Activated T-cell treated with anti-CD3 and anti-CD28 coated beads, Interleukin-2, amount 50 U/mL, for 72 hours (primary cell): ENCODE measurements around the gene SEM1. TPM values are rescaled to one million over a fixed set of nuclear protein-coding genes. Genes with fewer than 3 reads are reported as not detected.
"Not testable (repeated sequence)": the region's sequence is repeated elsewhere in the genome, so short reads cannot be mapped to it uniquely, and the experiment has no call there.

Source experiments
- ATAC-seq, 2 donors: fragments of 150-1000 bp; cut with Tn5 transposase; replicated peaks in 1 of 2; 2 replicates each; pipeline ENCODE4 v1.10.0; 2021; ENCODE audit warnings: moderate library complexity in 2 of 2, mild to moderate bottlenecking in 1 of 2
- DNase-seq, 2 donors: peaks; one replicate each; pipeline ENCODE4 v3.0.0; 2021 to 2022; ENCODE audit warnings: mixed read lengths in 1 of 2
- H3K27ac Mint-ChIP-seq: one replicate; pipeline ENCODE4 v1.8.0; 2022; ENCODE audit warnings: mild to moderate bottlenecking, moderate library complexity, mixed read lengths
- H3K27me3 Mint-ChIP-seq: one replicate; pipeline ENCODE4 v1.8.0; 2022; ENCODE audit warnings: low read depth, mixed read lengths
- H3K36me3 Mint-ChIP-seq, 2 donors: one replicate each; pipeline ENCODE4 v1.8.0; 2022; ENCODE audit warnings: mixed read lengths in 2 of 2, mild to moderate bottlenecking in 1 of 2; ENCODE audit not compliant: insufficient read depth in 2 of 2
- H3K4me1 Mint-ChIP-seq: one replicate; pipeline ENCODE4 v1.8.0; 2022; ENCODE audit warnings: low read depth, mixed read lengths
- H3K4me3 Mint-ChIP-seq, 2 donors: one replicate each; pipeline ENCODE4 v1.8.0; 2022; ENCODE audit warnings: mild to moderate bottlenecking in 2 of 2, mixed read lengths in 2 of 2, moderate library complexity in 2 of 2
- H3K9me3 Mint-ChIP-seq, 2 donors: one replicate each; pipeline ENCODE4 v1.8.0; 2022; ENCODE audit warnings: mixed read lengths in 2 of 2
- total RNA-seq, 2 donors: library from RNA; stranded (reverse); gene quantifications; one replicate each; pipeline ENCODE4 v1.2.3, GENCODE V29; 2022

SEM1 gene
- total RNA-seq, 2 donors from 2014 or later: 22.8 to 31.1 TPM

DNA sequence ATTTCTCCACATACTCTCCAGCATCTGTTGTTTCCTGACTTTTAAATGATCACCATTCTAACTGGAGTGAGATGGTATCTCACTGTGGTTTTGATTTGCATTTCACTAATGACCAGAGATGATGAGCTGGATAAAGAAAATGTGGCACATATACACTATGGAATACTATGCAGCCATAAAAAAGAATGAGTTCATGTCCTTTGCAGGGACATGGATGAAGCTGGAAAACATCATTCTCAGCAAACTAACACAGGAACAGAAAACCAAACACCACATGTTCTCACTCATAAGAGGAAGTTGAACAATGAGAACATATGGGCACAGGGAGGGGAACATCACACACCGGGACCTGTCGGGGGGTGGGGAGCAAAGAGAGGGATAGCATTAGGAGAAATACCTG, 13.3 kb upstream of the SEM1 start:
- H3K9me3 Mint-ChIP-seq, H3K4me3 Mint-ChIP-seq, ATAC-seq, H3K4me1 Mint-ChIP-seq, H3K27ac Mint-ChIP-seq, DNase-seq, H3K36me3 Mint-ChIP-seq: not testable (repeated sequence)
- peaks cover 39% of the 10 kb centered on the region for H3K27me3 Mint-ChIP-seq

DNA sequence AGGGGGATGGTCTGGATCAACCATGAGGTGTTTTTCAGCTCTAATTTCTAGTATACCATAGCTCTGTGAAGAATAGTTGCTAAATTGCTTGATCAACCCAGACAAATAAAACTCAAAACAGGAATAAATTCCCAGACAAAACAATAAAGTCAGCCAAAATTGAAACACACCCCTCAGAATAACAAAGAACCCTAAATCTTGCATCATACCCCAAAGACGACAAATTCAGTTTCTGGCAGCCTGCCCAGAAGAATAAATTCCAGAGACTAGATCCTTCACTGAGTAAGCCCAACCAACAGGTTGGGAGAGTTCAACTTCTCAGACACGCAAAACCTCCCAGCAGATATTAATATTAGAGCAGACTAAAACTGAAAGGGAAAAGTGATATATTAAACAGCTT, 11.2 kb upstream of the SEM1 start:
- H3K4me1 Mint-ChIP-seq: no peaks in the 10 kb centered on the region

DNA sequence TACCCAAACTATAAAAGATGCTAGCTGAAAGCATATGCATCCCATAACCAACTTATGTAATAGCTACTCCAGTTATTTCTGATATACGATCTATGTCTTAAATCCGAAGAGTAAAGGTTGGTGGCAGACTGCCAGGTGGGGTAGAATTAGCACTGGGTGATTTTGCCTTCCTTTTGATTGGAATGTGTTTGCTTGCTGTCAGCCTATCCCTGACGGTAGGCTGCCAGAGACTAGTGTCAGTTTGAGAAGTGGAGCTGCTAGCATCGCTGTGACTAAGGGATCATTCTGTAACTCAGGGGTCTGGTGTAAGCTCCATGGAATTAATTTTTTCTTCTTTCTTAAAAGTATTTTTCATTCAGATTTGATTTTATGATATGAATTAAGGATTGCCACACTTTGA, 9.5 kb upstream of the SEM1 start:
- no peaks in the 10 kb centered on the region for H3K4me1 Mint-ChIP-seq
- H3K9me3 Mint-ChIP-seq: peaks cover 2 to 3% of the 10 kb centered on the region in 2 donors
- no peak overlapping the region for H3K27ac Mint-ChIP-seq

More for the DNA sequence above, 11.2 kb upstream of the SEM1 start:
- no peak overlapping the region for H3K4me3 Mint-ChIP-seq
- no peak overlapping the region for H3K27ac Mint-ChIP-seq
- DNase-seq (no peak), ATAC-seq (no peak)
- peaks cover 55% of the 10 kb centered on the region for H3K27me3 Mint-ChIP-seq
- peaks cover 2 to 3% of the 10 kb centered on the region in 2 donors for H3K9me3 Mint-ChIP-seq
- H3K36me3 Mint-ChIP-seq: no peaks in the 10 kb centered on the region

DNA sequence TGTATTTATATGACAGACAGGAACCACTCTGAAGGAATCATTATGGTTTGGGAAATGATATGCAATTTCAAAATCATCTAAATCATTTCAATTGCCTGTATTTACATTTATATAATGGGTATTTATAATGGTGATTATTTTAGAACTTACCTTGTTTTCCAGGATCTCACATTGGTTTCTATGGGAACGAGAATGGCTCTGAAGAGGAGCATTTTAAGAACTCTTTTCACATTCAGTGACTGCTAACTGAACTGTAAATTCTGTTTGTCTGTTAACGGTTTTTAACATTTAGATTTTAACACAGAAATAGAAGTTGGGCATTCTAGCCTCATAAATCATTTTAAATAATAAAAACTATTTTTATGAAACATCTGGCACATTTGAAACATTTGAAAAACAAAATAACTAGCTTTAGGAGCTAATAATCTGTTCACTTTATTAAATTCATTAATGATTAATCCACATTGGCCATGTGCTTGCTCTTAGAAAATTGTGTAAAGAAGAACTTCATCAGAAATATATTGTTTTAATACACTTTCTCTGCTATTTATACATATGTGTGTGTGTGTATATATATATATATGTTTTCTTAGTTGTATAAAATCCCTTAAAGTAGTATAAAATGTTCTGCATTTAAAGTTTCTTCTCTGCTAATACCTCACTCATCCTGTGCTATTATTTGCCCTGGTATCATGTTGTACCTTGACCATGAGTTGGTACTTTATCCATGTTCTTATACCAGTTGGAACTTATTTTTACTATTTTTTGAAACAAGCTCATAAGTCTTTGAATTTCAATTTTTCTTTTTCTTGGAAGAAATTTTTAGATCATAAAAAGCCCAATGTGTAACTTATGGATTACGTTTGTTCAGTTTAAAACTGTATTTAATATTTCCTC, 8.7 kb upstream of the SEM1 start:
- ATAC-seq (no peak), DNase-seq (no peak)
- peaks cover 1 to 3% of the 10 kb centered on the region in 2 donors for H3K36me3 Mint-ChIP-seq
- peaks cover 3% of the 10 kb centered on the region in 2 donors for H3K9me3 Mint-ChIP-seq
- H3K27me3 Mint-ChIP-seq: peaks cover 47% of the 10 kb centered on the region
- no peak overlapping the region for H3K4me3 Mint-ChIP-seq
- no peaks in the 10 kb centered on the region for H3K4me1 Mint-ChIP-seq
- H3K27ac Mint-ChIP-seq: no peak overlapping the region

More for the DNA sequence above, 9.5 kb upstream of the SEM1 start:
- peaks cover 49% of the 10 kb centered on the region for H3K27me3 Mint-ChIP-seq
- no peak overlapping the region for H3K4me3 Mint-ChIP-seq
- ATAC-seq (no peak), DNase-seq (no peak)
- peaks cover under 1 to 1% of the 10 kb centered on the region in 2 donors for H3K36me3 Mint-ChIP-seq

DNA sequence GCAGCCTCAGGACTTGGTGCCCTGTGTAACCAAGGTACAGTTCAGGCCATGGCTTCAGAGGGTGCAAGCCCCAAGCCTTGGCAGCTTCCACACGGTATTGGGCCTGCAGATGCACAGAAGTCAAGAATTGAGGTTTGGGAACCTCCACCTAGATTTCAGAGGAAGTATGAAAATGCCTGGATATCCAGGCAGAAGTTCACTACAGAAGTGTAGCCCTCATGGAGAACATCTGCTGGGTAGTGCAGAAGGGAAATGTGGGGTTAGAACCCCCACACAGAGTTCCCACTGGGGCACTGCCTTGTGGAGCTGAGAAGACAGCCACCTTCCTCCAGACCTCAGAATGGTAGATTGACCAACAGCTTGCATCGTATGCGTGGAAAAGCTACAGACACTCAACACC, 3.4 kb upstream of the SEM1 start:
- DNase-seq (no peak), ATAC-seq (no peak)
- Mint-ChIP-seq H3K4me3 (no peak overlapping the region), H3K27ac (no peak overlapping the region), H3K27me3 (peaks cover 22% of the 10 kb centered on the region), H3K4me1 (peaks cover 6% of the 10 kb centered on the region), H3K9me3 (peaks cover 3 to 12% of the 10 kb centered on the region in 2 donors), H3K36me3 (peaks cover 10 to 12% of the 10 kb centered on the region in 2 donors)

DNA sequence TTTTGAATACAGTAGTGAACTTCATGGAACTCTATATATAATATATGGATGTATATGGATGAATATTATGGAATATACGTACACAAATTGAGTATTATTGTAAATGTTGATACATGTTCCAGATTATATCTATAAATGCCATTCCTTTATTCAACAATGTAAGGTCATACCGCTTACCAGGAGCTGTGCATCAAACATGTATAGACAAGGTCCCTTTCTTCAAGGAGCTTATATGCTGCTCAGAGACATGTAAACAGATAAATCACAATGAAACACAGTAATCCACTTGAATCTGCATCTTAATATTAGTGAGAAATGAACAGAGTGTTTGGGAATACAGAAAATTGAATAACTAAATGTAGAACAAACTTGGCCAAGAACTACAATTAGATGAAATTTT, 898 bp upstream of the SEM1 start:
- H3K27ac Mint-ChIP-seq: peak overlapping the region; percentile 95
- peaks cover 10 to 19% of the 10 kb centered on the region in 2 donors for H3K36me3 Mint-ChIP-seq
- peaks cover 3 to 12% of the 10 kb centered on the region in 2 donors for H3K9me3 Mint-ChIP-seq
- DNase-seq (no peak), ATAC-seq (no peak)
- peaks cover 23% of the 10 kb centered on the region for H3K4me1 Mint-ChIP-seq
- H3K27me3 Mint-ChIP-seq: peaks cover 6% of the 10 kb centered on the region
- peak overlapping the region in 1 of 2 donors; percentile 92 for H3K4me3 Mint-ChIP-seq

DNA sequence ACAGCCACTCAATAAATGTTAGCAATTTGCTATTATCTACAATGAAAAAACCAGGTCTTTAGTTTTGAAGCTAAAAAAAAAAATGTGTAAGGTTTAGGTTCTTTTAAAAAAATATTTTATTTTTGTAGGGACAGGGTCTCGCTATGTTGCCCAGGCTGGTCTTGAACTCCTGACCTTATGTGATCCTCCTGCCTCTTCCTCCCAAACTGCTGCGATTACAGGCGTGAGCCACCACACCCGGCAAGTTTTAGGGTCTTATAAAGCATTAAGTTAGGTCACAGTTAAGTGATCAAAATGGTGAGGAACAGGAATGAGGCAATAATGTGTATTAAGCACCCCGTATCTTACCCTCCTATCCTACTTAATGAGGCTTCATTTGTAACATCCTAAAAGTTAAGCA, 774 bp downstream of the SEM1 start:
- peaks cover 1 to 9% of the 10 kb centered on the region in 2 donors for H3K9me3 Mint-ChIP-seq

DNA sequence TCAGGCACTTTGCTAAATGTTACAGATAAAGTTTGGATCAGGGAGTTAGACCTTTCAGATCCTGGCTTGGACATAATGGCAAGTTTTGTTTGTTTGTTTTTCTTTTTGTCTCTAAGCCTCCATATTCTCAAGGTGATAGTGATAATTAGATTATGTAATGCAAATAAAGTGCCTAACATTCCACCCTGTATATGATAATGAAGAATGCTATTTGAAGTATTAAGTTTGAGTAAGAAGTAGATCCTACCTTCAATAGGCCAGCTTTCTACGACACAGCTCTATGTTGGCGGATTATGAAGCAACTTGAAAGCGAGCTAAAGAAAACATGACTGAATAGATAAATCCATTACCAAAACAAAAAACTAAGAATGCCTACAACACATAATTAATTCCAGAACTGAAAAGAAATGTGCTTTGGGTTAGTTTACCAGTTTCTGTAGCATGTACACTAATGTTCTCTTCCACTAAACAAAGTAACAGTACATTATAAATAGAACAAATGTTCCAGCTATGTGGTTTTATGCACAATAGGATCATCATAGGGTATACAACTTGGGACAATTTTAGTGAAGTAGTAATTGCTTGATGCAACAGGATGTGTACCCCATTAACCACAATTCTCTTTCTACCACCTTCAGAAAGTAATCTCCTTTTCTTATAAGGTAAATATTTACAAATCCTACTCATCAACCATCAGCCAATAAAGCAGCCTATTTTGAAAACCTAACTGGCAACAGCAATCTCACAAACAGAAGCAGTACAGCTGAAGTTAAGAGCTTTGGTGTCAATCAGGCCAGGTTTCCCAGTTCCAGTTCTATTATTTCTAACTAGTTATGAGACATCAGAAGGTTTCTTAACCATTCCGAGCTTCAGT, 1.5 kb downstream of the SEM1 start:
- no peaks in the 10 kb centered on the region for H3K27me3 Mint-ChIP-seq
- peaks cover 31% of the 10 kb centered on the region for H3K4me1 Mint-ChIP-seq
- no peak for DNase-seq
- peak overlapping the region; percentile 95 for H3K27ac Mint-ChIP-seq
- peaks cover 7 to 19% of the 10 kb centered on the region in 2 donors for H3K36me3 Mint-ChIP-seq
- ATAC-seq: no peak
- peaks cover 1 to 9% of the 10 kb centered on the region in 2 donors for H3K9me3 Mint-ChIP-seq
- H3K4me3 Mint-ChIP-seq: peak overlapping the region; percentile 92 to 93

More for the DNA sequence above, 774 bp downstream of the SEM1 start:
- Mint-ChIP-seq H3K27me3 (no peaks in the 10 kb centered on the region), H3K4me1 (peaks cover 26% of the 10 kb centered on the region), H3K36me3 (peaks cover 9 to 20% of the 10 kb centered on the region in 2 donors), H3K4me3 (peak overlapping the region; percentile 92 to 93), H3K27ac (peak overlapping the region; percentile 95)
- DNase-seq (no peak), ATAC-seq (no peak)

DNA sequence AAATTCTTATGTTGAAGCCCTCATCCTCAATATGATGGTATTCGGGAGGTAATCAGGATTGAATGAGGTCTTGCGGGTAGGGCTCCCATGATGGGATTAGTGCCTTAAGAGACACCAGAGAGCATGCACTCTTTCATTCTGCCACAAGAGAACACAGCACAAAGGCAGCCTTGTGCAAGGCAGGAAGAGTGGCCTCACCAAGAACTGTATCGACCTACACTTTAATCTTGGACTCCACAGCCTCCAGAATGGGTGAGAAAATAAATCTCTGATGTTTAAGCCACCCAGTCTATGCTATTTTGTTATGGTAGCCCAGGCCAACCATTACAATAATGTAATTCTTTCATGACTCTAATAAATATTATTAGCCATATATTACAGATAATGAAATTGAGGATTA, 8.4 kb downstream of the SEM1 start:
- H3K4me1 Mint-ChIP-seq: peaks cover 37% of the 10 kb centered on the region
- no peak overlapping the region for H3K27ac Mint-ChIP-seq
- no peaks in the 10 kb centered on the region for H3K27me3 Mint-ChIP-seq
- H3K36me3 Mint-ChIP-seq: peaks cover 5 to 14% of the 10 kb centered on the region in 2 donors
- no peak overlapping the region for H3K4me3 Mint-ChIP-seq
- ATAC-seq (no peak), DNase-seq (no peak)
- H3K9me3 Mint-ChIP-seq: no peaks in the 10 kb centered on the region

DNA sequence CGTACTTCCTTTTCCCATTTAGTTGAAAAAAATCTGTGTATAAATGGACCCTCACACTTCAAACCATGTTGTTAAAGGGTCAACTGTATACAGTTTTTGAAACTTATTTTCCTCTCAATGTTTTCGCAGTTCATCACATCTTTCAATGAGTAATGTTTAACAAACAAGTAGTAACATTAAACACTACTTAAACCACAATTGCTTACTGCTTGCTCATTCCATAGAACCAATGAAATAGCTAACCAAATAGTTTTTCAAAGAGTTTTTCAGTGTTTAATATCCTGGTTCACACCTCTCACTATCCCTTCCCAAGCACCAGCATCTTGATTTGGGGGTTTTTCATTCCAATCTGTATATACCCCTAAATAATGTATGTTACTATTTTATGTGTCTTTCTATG, 9.1 kb downstream of the SEM1 start:
- no peak for DNase-seq
- Mint-ChIP-seq H3K27me3 (no peaks in the 10 kb centered on the region), H3K9me3 (no peaks in the 10 kb centered on the region), H3K36me3 (peaks cover 5 to 11% of the 10 kb centered on the region in 2 donors), H3K4me3 (no peak overlapping the region), H3K4me1 (peaks cover 37% of the 10 kb centered on the region), H3K27ac (no peak overlapping the region)
- no peak for ATAC-seq

DNA sequence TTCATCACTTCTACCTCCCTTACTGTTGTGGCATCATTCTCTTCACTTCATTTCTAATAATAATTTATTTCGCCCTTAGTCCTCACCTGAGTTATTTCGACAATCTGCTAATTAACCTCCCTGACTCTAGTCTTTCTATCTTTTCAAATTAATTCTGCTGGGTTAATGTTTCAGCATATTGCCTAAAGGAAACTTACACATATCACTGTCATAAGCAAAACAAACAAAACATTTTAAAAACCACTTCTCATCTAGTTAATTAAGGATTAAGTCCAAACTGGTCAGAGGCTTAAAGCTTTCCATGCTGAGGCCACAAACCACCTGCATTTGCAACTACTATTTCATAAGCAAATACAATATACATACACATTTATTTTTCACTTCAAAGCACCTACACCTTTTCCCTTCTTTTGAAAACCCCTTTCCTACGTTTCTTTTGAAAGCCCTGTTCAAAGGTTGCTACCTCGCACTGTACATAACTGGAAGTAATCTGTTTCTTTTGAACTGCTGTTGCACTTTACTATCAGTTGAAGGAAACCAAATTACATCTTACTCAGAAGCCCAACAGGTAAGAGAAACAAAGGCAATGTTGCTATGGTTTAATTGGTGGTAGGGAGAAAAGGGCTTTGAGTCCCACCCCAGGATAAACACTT, 10.3 kb downstream of the SEM1 start:
- no peak for DNase-seq
- ATAC-seq: no peak
- no peaks in the 10 kb centered on the region for H3K9me3 Mint-ChIP-seq
- H3K27me3 Mint-ChIP-seq: no peaks in the 10 kb centered on the region
- no peak overlapping the region for H3K4me3 Mint-ChIP-seq
- peaks cover 5 to 8% of the 10 kb centered on the region in 2 donors for H3K36me3 Mint-ChIP-seq
- H3K27ac Mint-ChIP-seq: peak overlapping the region; percentile 20
- H3K4me1 Mint-ChIP-seq: peaks cover 37% of the 10 kb centered on the region

DNA sequence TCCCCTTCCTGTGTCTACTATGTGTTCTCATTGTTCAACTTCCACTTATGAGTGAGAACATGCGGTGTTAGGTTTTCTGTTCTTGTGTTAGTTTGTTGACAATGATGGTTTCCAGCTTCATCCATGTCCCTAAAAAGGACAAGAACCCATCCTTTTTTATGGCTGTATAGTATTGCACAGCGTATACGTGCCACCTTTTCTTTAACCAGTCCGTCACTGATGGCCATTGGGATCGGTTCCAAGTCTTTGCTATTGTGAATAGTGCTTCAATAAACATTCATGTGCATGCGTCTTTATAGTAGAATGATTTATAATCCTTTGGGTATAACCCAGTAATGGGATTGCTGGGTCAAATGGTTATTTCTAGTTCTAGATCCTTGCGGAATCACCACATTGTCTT, 11.2 kb downstream of the SEM1 start:
- not testable (repeated sequence) for DNase-seq, ATAC-seq, H3K27me3 Mint-ChIP-seq, H3K9me3 Mint-ChIP-seq, H3K27ac Mint-ChIP-seq, H3K4me3 Mint-ChIP-seq, H3K36me3 Mint-ChIP-seq
- H3K4me1 Mint-ChIP-seq: peaks cover 31% of the 10 kb centered on the region
